Heart left ventricle (tissue), 13 donors: ENCODE results near the gene RPS6KA4.

Source experiments
- POLR2A ChIP-seq, 2 donors: fragments of 450-650 bp; IDR thresholded peaks; one replicate each; pipeline ENCODE4 v1.6.1; 2017; ENCODE audit warnings: antibody characterized with exemption in 2 of 2, mild to moderate bottlenecking in 2 of 2, moderate library complexity in 2 of 2
- TF ChIP-seq, protein P1 (sequence below), 12 donors: fragments of 200-600 bp; sonication (generic) in 4 of 12; IDR thresholded peaks; one replicate each; pipeline versions ENCODE4 v1.5.0 to v1.8.0; 2018 to 2022; ENCODE audit warnings: antibody characterized with exemption in 12 of 12, mild to moderate bottlenecking in 5 of 12
- donor health status: ischemic (EF 13 %, LVEDD 7.1; RV severe dilation, severe dysfunction).
- donor health status: DM: no; HTN: yes; CAD: no.
- donor health status: DM: no; HTN: no; CAD: no.
- donor health status: ischemic (EF 25% LVEDD 6.9; RV normal size, moderate dysfunction).
- donor health status: ischemic (EF 25% LVEDD 5.7; RV mildly dilated, moderate dysfunction).
- donor health status: ischemic (EF 35%, LVEDD 5.7; RV mildly dilated, moderate dysfunction).
- donor health status: nonischemic (EF 11% LVEDD 7.7; RV severe dilation, severe dysfunction).
- donor health status: DM: yes; HTN: yes; CAD: no.
- donor health status: PGD.
- donor health status: ischemic (EF 29% LVEDD 5.4; RV normal size, mild dysfunction).
- donor health status: nonischemic (EF 23%, LVEDD 6.1; RV moderate dilation, normal function).

GRCh38 chr11:64321026-64321425, 37.9 kb upstream of the RPS6KA4 start:
- TF ChIP-seq, protein P1, sequence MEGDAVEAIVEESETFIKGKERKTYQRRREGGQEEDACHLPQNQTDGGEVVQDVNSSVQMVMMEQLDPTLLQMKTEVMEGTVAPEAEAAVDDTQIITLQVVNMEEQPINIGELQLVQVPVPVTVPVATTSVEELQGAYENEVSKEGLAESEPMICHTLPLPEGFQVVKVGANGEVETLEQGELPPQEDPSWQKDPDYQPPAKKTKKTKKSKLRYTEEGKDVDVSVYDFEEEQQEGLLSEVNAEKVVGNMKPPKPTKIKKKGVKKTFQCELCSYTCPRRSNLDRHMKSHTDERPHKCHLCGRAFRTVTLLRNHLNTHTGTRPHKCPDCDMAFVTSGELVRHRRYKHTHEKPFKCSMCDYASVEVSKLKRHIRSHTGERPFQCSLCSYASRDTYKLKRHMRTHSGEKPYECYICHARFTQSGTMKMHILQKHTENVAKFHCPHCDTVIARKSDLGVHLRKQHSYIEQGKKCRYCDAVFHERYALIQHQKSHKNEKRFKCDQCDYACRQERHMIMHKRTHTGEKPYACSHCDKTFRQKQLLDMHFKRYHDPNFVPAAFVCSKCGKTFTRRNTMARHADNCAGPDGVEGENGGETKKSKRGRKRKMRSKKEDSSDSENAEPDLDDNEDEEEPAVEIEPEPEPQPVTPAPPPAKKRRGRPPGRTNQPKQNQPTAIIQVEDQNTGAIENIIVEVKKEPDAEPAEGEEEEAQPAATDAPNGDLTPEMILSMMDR (IDR thresholded peaks at IDR 0.05) = no peak
- TF ChIP-seq POLR2A (IDR thresholded peaks at IDR 0.05) = no peak
